Tibial nerve (tissue), 4 donors: ENCODE data around the gene CDC42SE2.

Experiments
- CTCF ChIP-seq, 5 experiments: fragments of 200-600 bp in 3 of 5; fragments of 450-650 bp in 2 of 5; sonication (generic) in 3 of 5; IDR thresholded peaks; one replicate each; pipeline ENCODE4 v1.5.1; 2016 to 2019; ENCODE audit warnings: antibody characterized with exemption in 5 of 5, mild to moderate bottlenecking in 3 of 5, moderate library complexity in 2 of 5
- EP300 ChIP-seq, 2 donors: sonication (generic); formaldehyde crosslinking; IDR thresholded peaks; one replicate each; pipeline ENCODE4 v1.6.1; 2017; ENCODE audit warnings: antibody characterized with exemption in 2 of 2, mild to moderate bottlenecking in 1 of 2

GRCh38 chr5:131441184-131441583 is 177.3 kb downstream of the CDC42SE2 start:
- TF ChIP-seq CTCF (IDR thresholded peaks at IDR 0.05) (no peak), EP300 (IDR thresholded peaks at IDR 0.05) (no peak)
